Mucosa of rectum (tissue), 2 donors: ENCODE results near the gene TGM1.

ENCODE experiments used
- H3K27ac ChIP-seq, 2 donors: one replicate each; pipeline ENCODE4 v1.7.0; 2013; ENCODE audit warnings: inconsistent platforms in 2 of 2, low read depth in 2 of 2, low read length in 2 of 2
- H3K27me3 ChIP-seq, 2 donors: one replicate each; pipeline ENCODE4 v1.7.0; 2013; ENCODE audit warnings: low read length in 2 of 2; ENCODE audit not compliant: control insufficient read depth in 2 of 2, insufficient read depth in 2 of 2
- H3K36me3 ChIP-seq, 2 donors: one replicate each; pipeline ENCODE4 v1.7.0; 2013; ENCODE audit warnings: low read length in 2 of 2; ENCODE audit not compliant: control insufficient read depth in 2 of 2, insufficient read depth in 2 of 2
- H3K4me1 ChIP-seq, 2 donors: one replicate each; pipeline ENCODE4 v1.7.0; 2013; ENCODE audit warnings: low read length in 2 of 2, mild to moderate bottlenecking in 1 of 2; ENCODE audit not compliant: control insufficient read depth in 2 of 2, insufficient read depth in 2 of 2
- H3K4me3 ChIP-seq, 2 donors: one replicate each; pipeline ENCODE4 v1.7.0; 2013; ENCODE audit warnings: low read length in 2 of 2
- H3K9ac ChIP-seq, 2 donors: one replicate each; pipeline ENCODE4 v1.7.0; 2013; ENCODE audit warnings: low read length in 2 of 2, low read depth in 1 of 2, mild to moderate bottlenecking in 1 of 2
- H3K9me3 ChIP-seq, 2 donors: one replicate each; pipeline ENCODE4 v1.7.0; 2013; ENCODE audit warnings: low read length in 2 of 2; ENCODE audit not compliant: control insufficient read depth in 2 of 2
- donor health status: healthy.
- donor health status: Normal muscosa, but diverticular disease.

The TGM1 gene

GRCh38 chr14:24262821-24263733 is at the start of gene TGM1:
TGM1 (minus strand) TSS chr14:24263177; CDS start chr14:24262352, 825 bp downstream.
- Histone ChIP-seq H3K4me1 (no peaks in the 10 kb centered on the region), H3K27me3 (no peaks in the 10 kb centered on the region), H3K9ac (no peak within 1 kb of the TSS), H3K9me3 (no peaks in the 10 kb centered on the region), H3K4me3 (no peak within 1 kb of the TSS), H3K36me3 (peaks cover 24% of the 10 kb centered on the region in 2 donors), H3K27ac (no peak within 1 kb of the TSS)

- H3K4me1 ChIP-seq = peaks cover 47 to 61% of the 10 kb centered on the region in 2 donors
These were observed 49.0 kb upstream of the TGM1 start for GRCh38 chr14:24311837-24312615.

GRCh38 chr14:24310646-24311604 is 47.9 kb upstream of the TGM1 start, which contains the start of gene LTB4R:
LTB4R (plus strand) TSS chr14:24311502; CDS start chr14:24315652, 4,150 bp downstream.
- peaks cover 36 to 57% of the 10 kb centered on the region in 2 donors for H3K4me1 ChIP-seq
- H3K4me3 ChIP-seq = peak within 1 kb of the TSS; percentile 55 to 74

More at GRCh38 chr14:24311837-24312615, 49.0 kb upstream of the TGM1 start:
- peak overlapping the region; percentile 10 to 52 for H3K9ac ChIP-seq
- H3K4me3 ChIP-seq = peak overlapping the region in 1 of 2 donors; percentile 74
- H3K9me3 ChIP-seq = no peaks in the 10 kb centered on the region
- H3K27me3 ChIP-seq = no peaks in the 10 kb centered on the region
- H3K27ac ChIP-seq = peak overlapping the region in 1 of 2 donors; percentile 83
- H3K36me3 ChIP-seq = peaks cover 0 to 2% of the 10 kb centered on the region in 2 donors

GRCh38 chr14:24310265-24310645 is 47.3 kb upstream of the TGM1 start:
- Histone ChIP-seq H3K36me3 (peaks cover 15 to 20% of the 10 kb centered on the region in 2 donors), H3K27ac (peak overlapping the region; percentile 63 to 83), H3K27me3 (no peaks in the 10 kb centered on the region), H3K9ac (peak overlapping the region; percentile 52), H3K4me3 (peak overlapping the region; percentile 55 to 74), H3K4me1 (peaks cover 31 to 52% of the 10 kb centered on the region in 2 donors), H3K9me3 (no peaks in the 10 kb centered on the region)

More at GRCh38 chr14:24310646-24311604, 47.9 kb upstream of the TGM1 start, which contains the start of gene LTB4R:
- Histone ChIP-seq H3K27me3 (no peaks in the 10 kb centered on the region), H3K27ac (peak within 1 kb of the TSS; percentile 63 to 83), H3K9me3 (no peaks in the 10 kb centered on the region), H3K9ac (peak within 1 kb of the TSS; percentile 52), H3K36me3 (peaks cover 8 to 13% of the 10 kb centered on the region in 2 donors)

- Histone ChIP-seq H3K4me1 (peaks cover 31 to 52% of the 10 kb centered on the region in 2 donors), H3K9me3 (no peaks in the 10 kb centered on the region), H3K36me3 (peaks cover 20 to 25% of the 10 kb centered on the region in 2 donors), H3K27ac (peak within 1 kb of the TSS; percentile 63 to 83), H3K27me3 (no peaks in the 10 kb centered on the region), H3K4me3 (peak within 1 kb of the TSS; percentile 55 to 74), H3K9ac (peak within 1 kb of the TSS; percentile 52)
These were observed 46.7 kb upstream of the TGM1 start, which contains the start of gene LTB4R2 for GRCh38 chr14:24309538-24310264. LTB4R2 (plus strand) TSS chr14:24310140; CDS start chr14:24310665, 525 bp downstream.

- Histone ChIP-seq H3K27ac (peak overlapping the region in 1 of 2 donors; percentile 66), H3K9me3 (no peaks in the 10 kb centered on the region), H3K9ac (peak overlapping the region in 1 of 2 donors; percentile 4), H3K4me1 (peaks cover 31 to 45% of the 10 kb centered on the region in 2 donors), H3K27me3 (no peaks in the 10 kb centered on the region), H3K4me3 (no peak overlapping the region), H3K36me3 (peaks cover 31 to 37% of the 10 kb centered on the region in 2 donors)
These were observed 45.6 kb upstream of the TGM1 start for GRCh38 chr14:24308342-24309124.

GRCh38 chr14:24307575-24308341 is 44.8 kb upstream of the TGM1 start, which contains the start of gene CIDEB:
CIDEB (minus strand) TSS chr14:24307977; CDS start chr14:24307858, 119 bp downstream.
- Histone ChIP-seq H3K4me1 (peaks cover 31 to 42% of the 10 kb centered on the region in 2 donors), H3K4me3 (peak within 1 kb of the TSS; percentile 4 to 59), H3K36me3 (peaks cover 36 to 43% of the 10 kb centered on the region in 2 donors), H3K9me3 (no peaks in the 10 kb centered on the region), H3K27me3 (no peaks in the 10 kb centered on the region), H3K27ac (peak within 1 kb of the TSS; percentile 66 to 79), H3K9ac (peak within 1 kb of the TSS; percentile 10 to 15)

GRCh38 chr14:24307156-24307574 is 44.2 kb upstream of the TGM1 start:
- H3K4me3 ChIP-seq = peak overlapping the region in 1 of 2 donors; percentile 59
- peak overlapping the region; percentile 10 to 15 for H3K9ac ChIP-seq
- peaks cover 42 to 49% of the 10 kb centered on the region in 2 donors for H3K36me3 ChIP-seq
- H3K9me3 ChIP-seq = no peaks in the 10 kb centered on the region
- peaks cover 31 to 40% of the 10 kb centered on the region in 2 donors for H3K4me1 ChIP-seq
- no peaks in the 10 kb centered on the region for H3K27me3 ChIP-seq
- peak overlapping the region; percentile 66 to 79 for H3K27ac ChIP-seq
